Endometrial microvascular endothelial cells (primary cell): ENCODE data around the gene FAM20C. TPM values are rescaled to one million over a fixed set of nuclear protein-coding genes. Genes with fewer than 3 reads are reported as not detected.

Experiments
- in situ Hi-C: cut with HindIII; loops from 2 replicates; pipeline ENCODE4 v1.10.0; 2017; ENCODE audit warnings: low sequenced_read_pairs, low pct_unique_long_range_greater_than_20kb; ENCODE audit errors: inconsistent ontology term
- total RNA-seq: library from RNA; depleted of rRNA; stranded (reverse); fragments of >200 nt; gene quantifications from one replicate; pipeline ENCODE4 v1.2.3, GENCODE V29; 2015; ENCODE audit errors: inconsistent ontology term

The FAM20C gene
- total RNA-seq, 1 donor from 2014 or later: 9.3 TPM

DNA sequence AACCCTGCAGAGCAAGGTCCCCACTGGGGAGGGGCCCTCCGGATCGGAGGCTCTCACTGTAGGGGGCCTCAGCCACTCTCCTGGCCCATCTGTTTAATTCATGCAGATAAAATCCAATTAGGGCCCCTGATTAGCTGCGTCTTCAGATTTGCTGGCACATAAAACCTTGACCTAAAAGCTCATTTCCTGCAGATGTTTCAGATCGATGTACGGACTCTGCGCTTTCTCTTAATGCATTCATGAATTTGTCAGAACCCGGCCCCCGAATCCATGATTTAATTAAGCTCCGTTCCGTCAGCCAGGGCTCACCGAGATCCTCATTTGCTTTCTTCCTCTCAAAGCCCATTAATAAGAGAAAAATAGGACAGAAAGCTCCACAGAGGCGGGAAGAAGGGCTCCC, 57.6 kb downstream of the FAM20C start:
- in situ Hi-C loops: no loop called here

DNA sequence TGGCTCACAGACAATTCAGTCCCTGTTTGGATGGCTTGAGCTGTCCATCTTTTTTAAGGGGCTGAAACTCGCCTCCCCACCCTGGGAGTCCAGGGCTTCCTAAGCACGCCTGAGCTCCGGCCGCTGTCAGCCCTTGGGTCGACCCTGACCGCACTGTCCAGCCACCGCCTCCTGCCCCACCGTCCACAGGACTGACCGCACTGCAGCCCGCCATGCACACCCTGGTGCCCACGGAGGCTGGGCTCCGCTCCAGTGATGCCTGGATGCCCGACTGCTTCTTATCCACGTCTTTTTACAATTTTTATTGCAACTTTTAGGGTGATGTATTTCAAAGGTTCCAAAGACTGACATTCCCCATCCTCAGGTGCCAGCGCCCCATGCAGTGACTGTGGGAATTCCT, 58.2 kb downstream of the FAM20C start:
- in situ Hi-C loops: no loop called here

DNA sequence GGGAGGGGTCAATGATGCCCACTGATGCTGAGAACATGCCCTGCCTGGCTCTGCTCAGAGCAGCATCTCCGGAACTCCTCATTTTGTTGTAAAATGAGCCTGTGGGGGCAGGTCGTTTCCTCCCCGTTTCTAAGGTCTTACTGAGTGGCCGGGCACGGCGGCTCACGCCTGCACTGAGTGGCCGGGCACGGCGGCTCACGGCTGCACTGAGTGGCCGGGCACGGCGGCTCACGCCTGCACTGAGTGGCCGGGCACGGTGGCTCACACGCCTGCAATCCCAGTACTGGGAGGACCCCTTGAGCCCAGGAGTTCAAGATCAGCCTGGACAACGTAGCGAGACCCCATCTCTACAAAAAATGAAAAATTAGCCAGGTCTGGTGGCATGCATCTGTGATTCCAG, 58.6 kb downstream of the FAM20C start:
- in situ Hi-C loops: no loop called here

- in situ Hi-C loops: no loop called here
These were observed 59.2 kb downstream of the FAM20C start for GRCh38 chr7:251446-252175.

DNA sequence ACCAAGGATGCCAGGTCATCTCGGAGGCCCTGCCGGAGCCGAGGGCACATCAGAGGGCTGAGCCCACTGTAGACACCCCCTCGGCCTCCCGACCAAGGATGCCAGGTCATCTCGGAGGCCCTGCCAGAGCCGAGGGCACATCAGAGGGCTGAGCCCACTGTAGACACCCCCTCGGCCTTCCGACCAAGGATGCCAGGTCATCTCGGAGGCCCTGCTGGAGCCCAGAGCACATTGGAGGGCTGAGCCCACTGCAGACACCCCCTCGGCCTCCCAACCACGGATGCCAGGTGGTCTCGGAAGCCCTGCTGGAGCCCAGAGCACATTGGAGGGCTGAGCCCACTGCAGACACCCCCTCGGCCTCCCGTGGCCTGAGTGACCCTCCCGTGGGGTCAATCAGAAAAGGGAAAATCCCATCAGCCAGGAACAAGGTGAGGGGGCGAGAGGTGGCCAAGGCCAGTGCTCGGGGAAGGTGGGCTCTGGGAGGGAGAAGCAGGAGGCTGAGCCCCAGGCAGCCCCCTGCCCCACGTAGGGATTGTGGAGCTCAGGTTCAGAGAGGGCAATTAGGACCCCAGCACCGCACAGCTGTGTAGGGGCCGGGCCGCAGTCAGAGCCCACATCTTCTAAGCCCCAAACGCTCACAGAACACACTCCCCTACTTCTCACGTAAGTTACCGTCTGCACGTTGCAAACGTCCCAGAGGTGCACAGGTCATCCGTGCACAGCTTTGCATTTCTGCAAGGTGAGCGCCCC, 60.0 kb downstream of the FAM20C start:
- in situ Hi-C loops: no loop called here

DNA sequence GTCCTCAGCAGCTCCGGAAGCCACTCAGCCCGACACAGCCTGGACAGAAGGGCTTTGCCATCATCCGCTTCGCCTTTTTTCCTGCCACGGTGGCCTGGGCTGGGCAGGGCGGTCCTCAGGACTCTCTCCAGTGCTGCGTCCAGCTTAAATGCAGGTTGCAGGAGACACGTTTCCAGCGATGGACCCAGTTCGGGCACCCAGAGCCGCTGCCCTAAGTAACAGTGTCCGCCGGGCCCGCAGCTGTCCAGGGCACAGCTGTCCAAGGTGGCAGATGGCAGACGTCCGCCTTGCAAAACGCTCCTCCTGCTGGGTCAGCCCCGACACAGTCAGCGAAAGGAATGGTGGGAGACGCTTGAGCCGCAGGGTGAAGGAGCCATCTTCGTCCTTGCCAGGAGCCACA, 60.6 kb downstream of the FAM20C start:
- in situ Hi-C loops: no loop called here

GRCh38 chr7:253581-254336, 61.4 kb downstream of the FAM20C start:
- in situ Hi-C loops: no loop called here

- in situ Hi-C loops: no loop called here
These were observed 62.1 kb downstream of the FAM20C start for GRCh38 chr7:254337-255037.

- in situ Hi-C loops: no loop called here
These were observed 62.7 kb downstream of the FAM20C start for GRCh38 chr7:255038-255435.

DNA sequence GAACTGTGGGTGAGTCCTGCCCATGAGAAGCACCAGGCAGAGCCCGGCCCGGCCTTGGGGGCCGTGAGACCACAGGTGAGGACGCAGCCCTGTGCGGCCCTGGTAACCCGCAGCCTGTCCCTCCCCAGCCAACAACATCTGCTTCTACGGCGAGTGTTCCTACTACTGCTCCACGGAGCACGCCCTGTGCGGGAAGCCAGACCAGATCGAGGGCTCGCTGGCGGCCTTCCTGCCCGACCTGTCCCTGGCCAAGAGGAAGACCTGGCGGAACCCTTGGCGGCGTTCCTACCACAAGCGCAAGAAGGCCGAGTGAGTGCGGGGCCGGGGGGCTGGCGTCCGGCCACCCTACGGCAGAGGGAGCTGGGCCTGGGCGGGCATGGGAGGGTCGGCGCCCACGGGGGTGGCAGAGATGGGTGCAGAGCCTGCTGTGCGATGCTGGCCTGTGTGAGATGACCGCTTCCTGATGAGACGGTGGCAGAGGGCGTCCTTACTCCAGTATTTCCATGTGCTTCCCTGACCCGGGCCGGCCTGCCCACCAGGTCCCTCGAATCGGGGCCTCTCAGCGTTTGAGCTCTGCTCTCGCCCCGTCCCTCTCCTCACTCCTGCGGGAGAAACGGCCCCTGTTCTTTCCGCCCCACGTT, 63.5 kb downstream of the FAM20C start:
- in situ Hi-C loops: no loop called here

DNA sequence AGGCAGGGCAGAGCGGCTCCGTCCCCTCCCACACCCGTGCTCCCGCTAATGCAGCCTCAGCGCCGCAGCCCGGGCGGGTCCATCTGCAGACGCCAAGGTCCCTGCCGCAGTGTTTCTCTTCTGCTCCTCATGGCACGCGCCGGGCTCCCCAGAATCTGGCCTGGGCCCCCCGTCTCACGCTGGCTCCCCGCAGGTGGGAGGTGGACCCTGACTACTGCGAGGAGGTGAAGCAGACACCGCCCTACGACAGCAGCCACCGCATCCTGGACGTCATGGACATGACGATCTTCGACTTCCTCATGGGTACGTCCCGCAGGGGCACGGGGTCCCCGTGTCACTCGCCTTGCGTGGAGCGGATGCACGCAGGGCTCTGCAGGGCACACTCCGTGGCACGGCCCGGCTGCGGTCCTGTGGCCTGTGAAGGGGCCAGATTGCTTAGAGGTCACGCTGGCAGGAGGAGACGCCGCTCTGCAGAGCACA, 64.1 kb downstream of the FAM20C start:
- in situ Hi-C loops: no loop called here

DNA sequence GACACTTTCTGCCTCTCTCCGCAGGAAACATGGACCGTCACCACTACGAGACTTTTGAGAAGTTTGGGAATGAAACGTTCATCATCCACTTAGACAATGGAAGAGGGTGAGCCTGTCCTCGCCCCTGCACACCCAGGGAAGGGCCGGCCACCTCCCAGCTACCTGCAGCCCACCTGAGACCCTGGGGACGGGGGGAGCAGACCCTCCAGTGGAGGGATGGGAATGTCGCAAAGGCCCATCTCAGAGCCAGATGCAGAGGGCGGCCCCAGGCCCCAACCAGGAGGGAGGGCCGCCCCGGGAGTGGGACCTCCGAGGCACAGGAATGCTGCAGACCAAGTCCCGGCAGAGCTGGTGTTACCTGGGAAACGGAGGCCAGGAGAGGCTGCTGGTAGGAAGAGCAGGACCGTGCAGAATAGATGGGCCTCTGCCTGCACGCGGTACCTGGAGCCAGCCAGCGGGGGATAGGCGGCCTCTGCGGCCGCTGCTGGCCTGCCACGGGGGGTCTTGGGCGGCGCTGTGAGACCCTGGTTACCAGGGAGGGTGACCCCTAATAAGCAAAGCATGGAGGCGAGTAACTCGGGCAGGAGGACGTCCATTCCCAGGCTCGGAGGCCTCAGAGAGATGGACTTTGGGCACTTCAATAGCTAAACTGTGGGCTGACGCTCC, 64.7 kb downstream of the FAM20C start:
- in situ Hi-C loops: no loop called here

DNA sequence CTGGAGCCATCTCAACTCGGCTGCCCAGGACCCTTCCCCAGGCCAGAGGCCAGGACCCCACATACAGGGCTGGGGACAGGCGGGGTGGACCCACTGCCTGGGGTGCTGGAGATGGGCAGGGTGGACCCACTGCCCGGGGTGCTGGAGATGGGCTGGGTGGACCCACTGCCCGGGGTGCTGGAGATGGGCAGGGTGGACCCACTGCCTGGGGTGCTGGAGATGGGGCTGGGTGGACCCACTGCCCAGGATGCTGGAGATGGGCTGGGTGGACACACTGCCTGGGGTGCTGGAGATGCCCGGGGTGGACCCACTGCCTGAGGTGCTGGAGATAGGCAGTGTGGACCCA, 65.2 kb downstream of the FAM20C start:
- in situ Hi-C loops: no loop called here

DNA sequence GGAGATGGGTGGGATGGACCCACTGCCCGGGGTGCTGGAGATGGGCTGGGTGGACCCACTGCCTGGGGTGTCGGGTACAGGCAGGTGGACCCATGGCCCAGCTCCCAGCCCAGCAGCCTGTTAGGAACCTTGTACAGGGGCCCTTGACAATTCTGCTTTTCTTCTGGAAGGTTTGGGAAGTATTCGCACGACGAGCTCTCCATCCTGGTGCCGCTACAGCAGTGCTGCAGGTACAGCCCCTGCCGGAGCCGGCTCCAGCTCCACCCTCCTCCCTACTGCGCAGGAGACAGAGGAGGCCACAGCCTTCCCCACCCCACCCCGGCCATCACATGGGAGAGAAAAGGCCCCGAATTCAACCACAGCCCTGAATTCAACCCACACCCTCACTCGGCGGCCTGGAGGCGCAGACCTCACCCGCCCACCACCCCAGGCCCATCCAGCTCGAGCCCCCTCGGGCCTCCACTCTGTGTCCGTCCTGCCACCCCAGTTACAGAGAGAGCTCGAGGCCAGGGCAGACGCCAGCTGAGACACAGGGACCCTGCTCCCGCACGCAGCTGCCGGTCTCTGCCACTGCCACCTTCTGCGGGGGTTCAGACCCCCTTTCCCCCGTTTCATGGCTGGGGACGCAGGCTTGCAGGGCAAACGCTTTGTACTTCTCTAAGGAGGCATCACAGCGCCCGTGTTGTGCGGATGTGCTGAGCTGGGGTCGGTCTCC, 66.3 kb downstream of the FAM20C start:
- in situ Hi-C loops: no loop called here

- in situ Hi-C loops: no loop called here
These were observed 66.8 kb downstream of the FAM20C start for GRCh38 chr7:259191-259505.

DNA sequence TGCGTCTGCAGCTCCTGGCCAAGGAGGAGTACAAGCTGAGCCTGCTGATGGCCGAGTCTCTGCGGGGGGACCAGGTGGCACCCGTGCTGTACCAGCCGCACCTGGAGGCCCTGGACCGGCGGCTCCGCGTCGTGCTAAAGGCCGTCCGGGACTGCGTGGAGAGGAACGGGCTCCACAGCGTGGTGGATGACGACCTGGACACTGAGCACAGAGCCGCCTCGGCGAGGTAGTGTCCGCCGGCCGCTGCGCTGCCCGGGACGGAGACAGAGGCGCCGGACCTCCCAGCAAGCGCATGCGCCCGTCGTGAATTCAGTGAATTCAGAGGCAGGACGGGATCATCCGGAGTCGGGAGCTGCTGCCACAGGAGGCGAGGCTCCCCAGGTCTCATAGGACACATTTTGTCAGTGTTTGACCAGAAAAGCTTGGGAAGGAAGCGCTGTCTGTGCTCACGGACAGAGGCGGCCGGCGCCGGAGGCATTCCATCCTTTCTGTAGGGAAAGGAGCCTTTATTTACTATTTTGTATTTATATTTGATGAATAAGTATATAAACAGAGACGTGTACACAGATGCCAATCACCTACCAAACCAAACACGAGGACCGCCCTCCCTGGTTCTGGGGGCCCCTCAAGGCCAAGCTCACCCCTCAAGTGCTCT, 67.5 kb downstream of the FAM20C start:
- in situ Hi-C loops: no loop called here

- in situ Hi-C loops: no loop called here
These were observed 68.3 kb downstream of the FAM20C start for GRCh38 chr7:260441-261281.
